ENCODE data around the gene NHLH1. TPM values are rescaled to one million over a fixed set of nuclear protein-coding genes. Genes with fewer than 3 reads are reported as not detected.

The NHLH1 gene
- total and polyA plus RNA-seq, 2 of the 13 experiments (the other 11 are each of a cell fraction or from before 2014, with no cell fraction given), result 0.11 to 0.57 TPM

GRCh38 chr1:160342953-160343869 lies 23.7 kb upstream of the NHLH1 start, which contains the start of the genes COPA and NCSTN (continued):
- TF ChIP-seq TSC22D2 (CRISPR knock-in tag; IDR thresholded peaks at IDR 0.05; ENCODE audit: borderline replicate concordance) (no peak), ZNF225 (CRISPR knock-in tag; IDR thresholded peaks at IDR 0.05) (peak; percentile 23; the same call in 1 of the 2 replicates), ZNF678 (CRISPR knock-in tag; IDR thresholded peaks at IDR 0.05) (0 out of 2 replicates have a peak, but pooled peaks have one; percentile 63), ZNF512B (CRISPR knock-in tag; IDR thresholded peaks at IDR 0.05; ENCODE audit: borderline replicate concordance) (no peak), GABPA (IDR thresholded peaks at IDR 0.05; ENCODE audit: low read depth, low read length) (peak; percentile 85), GABPA (CRISPR knock-in tag; IDR thresholded peaks at IDR 0.05; ENCODE audit: low read depth) (peak; percentile 97), NR0B2 (CRISPR knock-in tag; IDR thresholded peaks at IDR 0.05) (peak; percentile 83; the same call in 1 of the 2 replicates), TGIF2 (CRISPR knock-in tag; IDR thresholded peaks at IDR 0.05) (peak; percentile 75), ZNF337 (CRISPR knock-in tag; IDR thresholded peaks at IDR 0.05; ENCODE audit: borderline replicate concordance, low read depth) (no peak), RFX5 (IDR thresholded peaks at IDR 0.05; ENCODE audit: low read depth, low read length) (0 out of 2 replicates have a peak, but pooled peaks have one; percentile 23), RFXAP (CRISPR knock-in tag; IDR thresholded peaks at IDR 0.05; ENCODE audit: borderline replicate concordance) (no peak), ZSCAN12 (CRISPR knock-in tag; IDR thresholded peaks at IDR 0.05) (no peak), RNF219 (CRISPR knock-in tag; IDR thresholded peaks at IDR 0.05) (no peak), KLF11 (CRISPR knock-in tag; IDR thresholded peaks at IDR 0.05) (peak; percentile 86), ZNF777 (CRISPR knock-in tag; IDR thresholded peaks at IDR 0.05) (peak; percentile 75), NR2C2 (CRISPR knock-in tag; IDR thresholded peaks at IDR 0.05; ENCODE audit: borderline replicate concordance) (peak; percentile 81; the same call in 1 of the 2 replicates), TFAP4 (IDR thresholded peaks at IDR 0.05; ENCODE audit: borderline replicate concordance, low read depth) (peak; percentile 39; the same call in 1 of the 2 replicates), RARG (CRISPR knock-in tag; IDR thresholded peaks at IDR 0.05; ENCODE audit: low read depth) (no peak), ZKSCAN1 (IDR thresholded peaks at IDR 0.05; ENCODE audit: low read length) (no peak), TCF12 (IDR thresholded peaks at IDR 0.05) (no peak), TCF12 (CRISPR knock-in tag; IDR thresholded peaks at IDR 0.05) (0 out of 2 replicates have a peak, but pooled peaks have one; percentile 48), MXD3 (CRISPR knock-in tag; IDR thresholded peaks at IDR 0.05) (peak; percentile 40; the same call in 1 of the 2 replicates)
